GM21390 (cell line): ENCODE results near the gene NADSYN1.
A peak's percentile ranks its signal among the peaks of the same experiment; 100 is the strongest.
"Not testable (repeated sequence)": the region's sequence is repeated elsewhere in the genome, so short reads cannot be mapped to it uniquely, and the experiment has no call there.

ENCODE experiments used
- ATAC-seq: cut with Tn5 transposase; IDR thresholded peaks from one replicate; pipeline ENCODE4 v1.9.1; 2021; ENCODE audit not compliant: unreplicated experiment

Gene NADSYN1

GRCh38 chr11:71453037-71453917 is at the start of gene NADSYN1:
TSS of gene NADSYN1 (plus strand) at chr11:71453203. CDS start at chr11:71453297, 94 bp downstream.
- ATAC-seq = peak; percentile 50

- no peak for ATAC-seq
Observed at GRCh38 chr11:71404209-71404608, 48.8 kb upstream of the NADSYN1 start.

- ATAC-seq = no peak
Observed at GRCh38 chr11:71406681-71407080, 46.3 kb upstream of the NADSYN1 start.

- ATAC-seq = no peak
Observed at GRCh38 chr11:71407356-71407755, 45.6 kb upstream of the NADSYN1 start.

DNA sequence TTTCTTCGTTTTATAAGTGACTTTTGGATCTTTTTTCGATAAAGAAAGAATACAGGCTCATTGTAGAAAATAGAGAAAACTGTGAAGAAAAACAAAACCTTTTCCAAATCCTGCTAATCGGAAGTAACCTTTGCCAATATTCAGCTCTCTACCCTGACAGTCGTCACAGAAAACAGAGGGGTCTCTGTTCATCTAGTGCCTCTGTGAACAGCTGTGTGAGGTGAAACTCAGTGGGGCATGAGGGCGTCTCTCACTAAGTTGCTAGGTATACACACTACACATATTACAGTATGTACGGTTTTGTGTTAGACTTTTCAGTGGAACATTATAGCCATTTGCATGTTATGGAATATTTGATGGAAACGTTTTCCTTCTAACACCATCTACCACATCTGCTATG is 44.2 kb upstream of the NADSYN1 start:
- ATAC-seq = no peak

- ATAC-seq = no peak
Observed at GRCh38 chr11:71410363-71410966, 42.5 kb upstream of the NADSYN1 start.

DNA sequence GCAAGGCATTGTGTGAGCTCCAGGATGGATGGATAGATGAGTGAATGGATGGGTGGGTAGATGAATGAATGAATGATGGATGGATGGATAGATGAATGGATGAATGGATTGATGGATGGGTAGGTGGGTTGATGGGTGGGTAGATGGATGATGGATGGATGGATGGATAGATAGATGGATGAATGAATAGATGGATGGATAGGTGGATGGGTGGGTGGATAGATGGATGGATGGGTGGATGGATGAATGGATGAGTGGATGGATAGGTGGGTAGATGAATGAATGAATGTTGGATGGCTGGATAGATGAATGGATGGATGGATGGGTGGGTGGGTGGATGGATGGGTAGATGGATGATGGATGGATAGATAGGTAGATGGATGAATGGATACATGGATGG is 38.4 kb upstream of the NADSYN1 start:
- ATAC-seq = no peak

GRCh38 chr11:71418643-71419042 is 34.4 kb upstream of the NADSYN1 start:
- peak; percentile 74 for ATAC-seq

DNA sequence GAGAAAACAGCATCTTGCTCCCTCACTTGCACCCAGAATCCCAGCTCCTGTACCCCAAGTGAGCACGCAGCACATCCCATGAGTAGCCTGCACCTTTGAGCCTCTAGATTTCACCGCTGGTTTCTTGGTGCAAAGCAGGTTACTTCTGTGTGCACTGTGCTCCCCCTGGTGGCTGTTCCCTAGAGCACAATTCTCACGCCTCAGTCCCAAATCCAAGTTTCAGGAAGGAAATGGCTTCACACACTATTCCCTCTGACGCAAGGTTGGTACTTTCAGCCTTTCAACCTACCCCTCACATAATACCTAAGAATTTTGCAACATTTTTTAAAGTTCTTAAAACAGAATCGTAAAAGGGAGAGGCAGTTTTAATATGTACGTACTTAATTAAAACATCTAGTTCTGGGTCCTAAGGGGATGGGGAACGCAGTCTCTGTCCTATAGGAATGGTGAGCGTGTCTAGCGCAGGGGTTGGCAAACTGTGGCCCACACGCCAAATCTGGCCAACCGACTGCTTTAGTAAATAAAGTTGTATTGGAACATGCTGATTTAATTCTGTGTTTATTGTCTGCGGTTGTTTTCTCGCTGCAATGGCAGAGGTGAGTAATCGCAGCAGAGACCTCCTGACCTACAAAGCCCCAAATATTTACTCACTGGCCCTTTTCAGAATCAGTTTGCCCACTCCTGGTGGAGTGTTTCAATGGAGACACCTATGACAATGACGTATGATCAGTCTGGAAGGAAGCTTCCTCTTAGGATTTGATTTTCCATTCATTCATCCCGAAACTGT is 32.4 kb upstream of the NADSYN1 start:
- ATAC-seq = no peak

- no peak for ATAC-seq
Observed at GRCh38 chr11:71421392-71421950, 31.5 kb upstream of the NADSYN1 start.

- not testable (repeated sequence) for ATAC-seq
Observed at GRCh38 chr11:71422318-71422717, 30.7 kb upstream of the NADSYN1 start.

GRCh38 chr11:71423181-71423790 is 29.7 kb upstream of the NADSYN1 start:
- ATAC-seq = no peak

DNA sequence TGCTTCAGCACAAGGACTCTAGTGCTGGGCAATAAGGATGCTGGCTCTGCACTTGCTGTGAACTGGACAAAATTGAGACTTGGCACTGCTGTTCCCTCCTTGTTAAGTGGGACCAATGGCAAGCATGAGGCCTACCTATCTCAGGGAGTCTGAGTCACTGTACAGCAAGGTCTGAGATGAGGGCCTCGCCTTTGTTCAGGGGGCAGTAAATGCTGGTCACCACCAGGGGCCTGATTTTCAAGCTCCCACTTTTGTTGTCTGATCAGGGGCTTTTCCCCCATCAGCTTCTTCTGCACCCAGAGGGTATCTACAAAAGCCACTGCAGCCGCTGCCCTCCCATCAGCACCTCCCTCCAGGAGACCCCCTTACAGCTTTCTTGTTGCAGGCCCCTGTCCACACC is 27.6 kb upstream of the NADSYN1 start:
- no peak for ATAC-seq

DNA sequence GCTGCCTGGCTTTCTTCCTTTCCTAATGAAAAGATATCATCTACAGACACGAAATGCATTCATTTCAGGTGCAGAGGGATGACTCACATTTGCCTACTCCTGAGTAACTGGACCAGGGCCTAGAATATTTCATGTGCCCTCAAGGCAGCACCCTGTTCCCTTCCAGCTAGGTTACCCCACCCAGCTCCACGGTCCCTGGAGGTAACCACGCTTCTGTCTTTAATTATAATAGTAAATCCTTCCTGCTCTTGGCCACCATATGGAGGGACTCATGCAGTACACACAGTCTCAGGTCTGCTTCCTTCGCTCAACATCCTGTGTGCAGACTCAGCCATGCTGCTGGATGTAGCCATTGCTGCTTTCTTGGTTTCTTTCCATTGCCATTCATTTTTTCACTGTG is 27.1 kb upstream of the NADSYN1 start:
- ATAC-seq = no peak

DNA sequence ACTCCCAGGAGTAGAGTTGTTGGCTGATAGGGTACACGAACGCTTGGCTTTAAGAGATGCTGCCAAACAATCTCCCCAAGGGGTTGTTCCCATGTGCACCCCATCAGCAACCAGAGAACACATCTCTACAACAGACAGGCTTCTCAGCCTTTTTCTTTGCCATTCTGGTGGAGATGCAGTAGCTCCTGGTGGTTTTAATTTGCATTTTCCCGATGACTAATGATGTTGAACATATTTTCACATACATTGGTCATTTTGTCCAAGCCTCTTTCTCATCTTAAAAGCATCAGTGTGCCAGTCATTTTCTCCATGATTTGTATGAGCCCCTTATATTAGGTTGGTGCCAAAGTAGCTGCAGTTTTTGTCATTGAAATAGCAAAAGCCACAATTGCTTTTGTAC is 26.6 kb upstream of the NADSYN1 start:
- no peak for ATAC-seq

- no peak for ATAC-seq
Observed at GRCh38 chr11:71428861-71429435, 24.1 kb upstream of the NADSYN1 start.

GRCh38 chr11:71429701-71430100 is 23.3 kb upstream of the NADSYN1 start:
- ATAC-seq = no peak

- ATAC-seq = no peak
Observed at GRCh38 chr11:71430166-71430565, 22.8 kb upstream of the NADSYN1 start.

GRCh38 chr11:71431271-71431670 is 21.7 kb upstream of the NADSYN1 start:
- no peak for ATAC-seq
